HUES64 (cell line): ENCODE measurements around the gene SUCNR1.

ENCODE experiments used
- H3K27ac ChIP-seq: 2 replicates; pipeline ENCODE4 v1.7.0; 2013; ENCODE audit warnings: low read depth, low read length, inconsistent platforms
- H3K27me3 ChIP-seq: 2 replicates; pipeline ENCODE4 v1.6.1; 2013; ENCODE audit warnings: mild to moderate bottlenecking, low read length; ENCODE audit not compliant: insufficient read depth
- H3K36me3 ChIP-seq: 2 replicates; pipeline ENCODE4 v1.6.1; 2013; ENCODE audit warnings: mild to moderate bottlenecking, low read length; ENCODE audit not compliant: insufficient read depth
- H3K4me1 ChIP-seq: 2 replicates; pipeline ENCODE4 v1.6.1; 2013; ENCODE audit warnings: mild to moderate bottlenecking, low read length, moderate library complexity; ENCODE audit not compliant: insufficient read depth
- H3K4me3 ChIP-seq: 2 replicates; pipeline ENCODE4 v1.5.1; 2013; ENCODE audit warnings: mild to moderate bottlenecking, low read length, moderate library complexity
- H3K9ac ChIP-seq: 2 replicates; pipeline ENCODE4 v1.6.1; 2013; ENCODE audit warnings: mild to moderate bottlenecking, low read depth, low read length
- H3K9me3 ChIP-seq: 2 replicates; pipeline ENCODE4 v1.6.1; 2013; ENCODE audit warnings: low read depth, low read length; ENCODE audit not compliant: insufficient read depth
- WGBS: fragments of 150-250, 120-280 bp; methylation state at CpG from one replicate; pipeline ENCODE4 v1.1.7; 2013; ENCODE audit warnings: missing lambda C conversion rate; 5-methylcytosine and 5-hydroxymethylcytosine counted together

The SUCNR1 gene

GRCh38 chr3:151901644-151902285 lies 28.3 kb downstream of the SUCNR1 start:
- Histone ChIP-seq H3K4me3 (no peak overlapping the region), H3K36me3 (no peaks in the 10 kb centered on the region), H3K27ac (no peak overlapping the region), H3K9ac (no peak overlapping the region), H3K27me3 (no peaks in the 10 kb centered on the region), H3K4me1 (peaks cover 13% of the 10 kb centered on the region), H3K9me3 (no peaks in the 10 kb centered on the region)
- WGBS: 80% methylated on average over 2 of the region's 3 CpGs

GRCh38 chr3:151903501-151903991 lies 30.1 kb downstream of the SUCNR1 start:
- Histone ChIP-seq H3K27ac (no peak overlapping the region), H3K4me1 (peaks cover 12% of the 10 kb centered on the region), H3K9ac (no peak overlapping the region), H3K4me3 (no peak overlapping the region), H3K9me3 (no peaks in the 10 kb centered on the region), H3K27me3 (no peaks in the 10 kb centered on the region), H3K36me3 (no peaks in the 10 kb centered on the region)
- 87% methylated on average over 2 of the region's 2 CpGs for WGBS

DNA sequence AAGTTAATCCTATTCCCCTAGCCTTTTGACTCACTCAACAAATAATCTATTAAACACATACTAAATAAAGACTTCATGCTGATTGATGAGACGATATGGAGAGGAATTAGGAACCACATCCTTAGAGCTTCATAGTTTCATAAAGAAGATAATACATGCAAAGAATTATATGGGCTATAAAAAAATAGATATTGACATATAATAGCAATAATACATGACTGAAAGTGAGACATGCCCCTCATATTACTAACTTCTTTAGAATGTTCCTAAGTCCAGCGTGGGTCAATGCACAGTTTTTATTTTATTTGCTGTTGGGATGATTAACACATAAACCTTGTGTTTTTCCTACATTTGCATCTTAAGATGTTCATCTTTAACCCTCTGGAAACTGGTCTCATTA lies 32.2 kb downstream of the SUCNR1 start:
- H3K4me1 ChIP-seq: peaks cover 12% of the 10 kb centered on the region
- no peak overlapping the region for H3K4me3 ChIP-seq
- H3K9ac ChIP-seq: no peak overlapping the region
- WGBS: no CpG with 5 or more reads among the region's 2 CpGs
- no peak overlapping the region for H3K27ac ChIP-seq
- H3K27me3 ChIP-seq: no peaks in the 10 kb centered on the region
- no peaks in the 10 kb centered on the region for H3K36me3 ChIP-seq
- H3K9me3 ChIP-seq: no peaks in the 10 kb centered on the region

GRCh38 chr3:151906751-151907150 lies 33.3 kb downstream of the SUCNR1 start:
- H3K4me1 ChIP-seq: peaks cover 11% of the 10 kb centered on the region
- H3K9me3 ChIP-seq: no peaks in the 10 kb centered on the region
- no peak overlapping the region for H3K4me3 ChIP-seq
- H3K36me3 ChIP-seq: no peaks in the 10 kb centered on the region
- no peak overlapping the region for H3K27ac ChIP-seq
- WGBS: 95% methylated on average over 1 of the region's 2 CpGs
- no peak overlapping the region for H3K9ac ChIP-seq
- no peaks in the 10 kb centered on the region for H3K27me3 ChIP-seq

GRCh38 chr3:151908399-151908798 lies 35.0 kb downstream of the SUCNR1 start:
- H3K9ac ChIP-seq: no peak overlapping the region
- 97% methylated on average over 3 of the region's 3 CpGs for WGBS
- no peak overlapping the region for H3K4me3 ChIP-seq
- H3K27ac ChIP-seq: no peak overlapping the region
- peaks cover 9% of the 10 kb centered on the region; the same call in 1 of the 2 replicates for H3K4me1 ChIP-seq
- no peaks in the 10 kb centered on the region for H3K27me3 ChIP-seq
- no peaks in the 10 kb centered on the region for H3K36me3 ChIP-seq
- no peaks in the 10 kb centered on the region for H3K9me3 ChIP-seq

- Histone ChIP-seq H3K9ac (no peak overlapping the region), H3K4me1 (no peaks in the 10 kb centered on the region), H3K27ac (no peak overlapping the region), H3K36me3 (no peaks in the 10 kb centered on the region), H3K4me3 (no peak overlapping the region), H3K27me3 (no peaks in the 10 kb centered on the region), H3K9me3 (no peaks in the 10 kb centered on the region)
- WGBS: 0% methylated on average over 1 of the region's 1 CpG
These were observed 36.4 kb downstream of the SUCNR1 start for GRCh38 chr3:151909681-151910405.

DNA sequence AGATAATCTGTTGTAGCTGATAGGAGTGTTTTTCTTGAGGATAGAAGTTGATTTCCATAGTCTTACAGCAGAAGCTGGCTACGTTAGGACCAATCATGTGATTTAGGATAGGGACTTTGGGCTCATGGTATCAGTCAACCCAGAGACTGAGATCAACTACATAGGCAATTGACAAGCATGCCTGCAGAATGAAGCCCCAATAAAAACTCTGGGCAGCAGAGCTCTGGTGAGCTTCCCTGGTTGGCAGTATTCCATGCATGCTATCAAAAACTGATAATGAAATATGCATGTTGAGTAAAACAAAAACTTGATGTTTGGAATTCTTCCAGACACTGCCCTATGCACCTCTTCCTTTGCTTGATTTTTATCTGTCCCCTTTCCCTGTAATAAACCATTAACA lies 38.0 kb downstream of the SUCNR1 start:
- no peak overlapping the region for H3K4me3 ChIP-seq
- H3K4me1 ChIP-seq: no peaks in the 10 kb centered on the region
- 86% methylated on average over 1 of the region's 1 CpG for WGBS

DNA sequence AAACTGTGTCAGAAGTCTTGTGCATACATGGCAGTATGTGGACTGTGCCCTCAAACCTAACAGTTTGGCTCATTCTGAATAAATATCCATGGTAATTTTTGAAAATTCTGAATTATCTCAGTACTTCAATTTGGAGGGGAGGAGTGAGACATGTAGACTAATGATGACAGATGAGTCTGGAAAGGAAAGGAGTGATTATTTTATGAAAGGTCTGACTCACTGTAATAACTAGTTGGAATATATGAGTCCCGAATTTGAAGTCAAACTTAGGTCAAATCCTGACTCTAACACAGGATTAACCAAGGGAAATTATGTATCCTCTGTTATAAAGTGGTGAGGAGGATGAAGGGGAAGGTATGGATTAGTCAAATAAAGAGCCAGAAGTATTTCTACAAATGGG lies 38.6 kb downstream of the SUCNR1 start:
- H3K4me3 ChIP-seq: no peak overlapping the region
- H3K9me3 ChIP-seq: no peaks in the 10 kb centered on the region
- H3K36me3 ChIP-seq: no peaks in the 10 kb centered on the region
- H3K27me3 ChIP-seq: no peaks in the 10 kb centered on the region
- no peak overlapping the region for H3K27ac ChIP-seq
- no peaks in the 10 kb centered on the region for H3K4me1 ChIP-seq
- WGBS: 100% methylated on average over 1 of the region's 1 CpG
- H3K9ac ChIP-seq: no peak overlapping the region

More for the DNA sequence above, 38.0 kb downstream of the SUCNR1 start:
- no peaks in the 10 kb centered on the region for H3K9me3 ChIP-seq
- H3K27ac ChIP-seq: no peak overlapping the region
- no peak overlapping the region for H3K9ac ChIP-seq
- no peaks in the 10 kb centered on the region for H3K27me3 ChIP-seq
- H3K36me3 ChIP-seq: no peaks in the 10 kb centered on the region

DNA sequence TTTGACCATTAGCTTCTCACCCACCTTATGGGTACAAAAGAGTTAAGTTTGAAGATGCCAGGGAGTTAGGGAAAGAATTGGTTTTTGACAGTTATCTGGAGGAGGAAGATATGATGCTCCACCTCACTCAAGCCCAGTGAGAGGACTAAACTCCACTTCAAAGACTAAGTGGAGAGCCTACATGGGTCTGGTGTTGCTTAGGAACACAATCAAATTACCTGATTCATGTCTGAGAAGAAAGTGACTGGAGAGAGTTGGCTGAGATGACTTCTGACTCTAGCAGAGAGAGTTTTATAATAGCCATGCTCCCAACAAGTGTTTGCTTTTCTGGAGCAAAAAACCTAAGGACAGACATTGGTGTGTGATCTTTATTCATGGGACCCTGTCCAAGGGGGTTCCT lies 43.3 kb downstream of the SUCNR1 start:
- Histone ChIP-seq H3K27me3 (no peaks in the 10 kb centered on the region), H3K9me3 (no peaks in the 10 kb centered on the region), H3K4me1 (no peaks in the 10 kb centered on the region), H3K9ac (no peak overlapping the region), H3K36me3 (no peaks in the 10 kb centered on the region), H3K4me3 (no peak overlapping the region), H3K27ac (no peak overlapping the region)

DNA sequence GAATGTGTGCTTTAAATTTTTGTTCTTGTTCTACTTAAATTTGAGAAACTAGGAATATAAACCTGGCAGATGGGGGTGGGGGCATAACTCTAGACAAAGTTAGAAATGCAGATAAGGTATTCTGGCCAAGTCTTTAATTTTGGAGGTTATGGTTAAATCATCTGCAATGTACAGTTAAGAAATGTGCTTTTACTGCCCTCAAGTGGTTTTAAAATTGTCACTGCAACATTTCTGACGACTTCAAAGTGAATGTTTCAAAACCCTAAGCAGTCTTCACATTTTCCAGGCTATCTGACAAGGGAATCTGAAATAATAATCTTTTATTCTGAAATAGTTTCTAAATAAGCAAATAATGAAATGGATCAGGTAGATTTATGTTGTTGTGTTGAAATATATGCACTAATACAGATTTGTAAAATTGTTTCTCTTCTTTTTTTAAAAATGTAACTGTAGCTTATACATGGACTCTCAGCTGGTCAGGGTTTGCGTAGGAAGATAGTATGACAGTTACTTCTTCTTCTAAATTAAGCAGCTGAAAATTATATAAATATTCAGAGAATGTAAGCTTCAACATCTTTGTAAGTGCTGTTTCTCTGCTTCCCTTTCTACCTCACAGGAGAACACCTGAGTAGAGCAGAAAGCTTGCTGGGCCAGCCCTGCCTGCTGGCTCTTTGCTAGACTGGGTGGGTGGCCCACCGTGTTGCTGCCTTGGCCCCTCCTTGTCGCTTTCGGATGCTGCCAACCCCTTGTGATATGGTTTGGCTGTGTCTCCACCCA lies 45.0 kb downstream of the SUCNR1 start:
- 64% methylated on average over 4 of the region's 5 CpGs for WGBS

DNA sequence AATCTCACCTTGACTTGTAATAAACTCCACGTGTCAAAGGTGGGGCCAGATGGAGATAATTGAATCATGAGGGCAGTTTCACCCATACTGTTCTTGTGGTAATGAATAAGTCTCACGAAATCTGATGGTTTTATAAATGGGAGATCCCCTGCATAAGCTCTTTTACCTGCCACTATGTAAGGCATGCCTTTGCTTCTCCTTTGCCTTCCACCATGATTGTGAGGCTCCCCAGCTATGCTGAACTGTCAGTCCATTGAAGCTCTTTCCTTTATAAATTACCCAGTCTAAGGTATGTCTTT lies 45.5 kb downstream of the SUCNR1 start:
- Histone ChIP-seq H3K9ac (no peak overlapping the region), H3K9me3 (no peaks in the 10 kb centered on the region), H3K4me1 (no peaks in the 10 kb centered on the region), H3K27me3 (no peaks in the 10 kb centered on the region), H3K4me3 (no peak overlapping the region), H3K27ac (no peak overlapping the region), H3K36me3 (no peaks in the 10 kb centered on the region)
- WGBS: 87% methylated on average over 2 of the region's 2 CpGs

More for the DNA sequence above, 45.0 kb downstream of the SUCNR1 start:
- no peaks in the 10 kb centered on the region for H3K27me3 ChIP-seq
- no peak overlapping the region for H3K9ac ChIP-seq
- H3K9me3 ChIP-seq: no peaks in the 10 kb centered on the region
- no peak overlapping the region for H3K27ac ChIP-seq
- no peak overlapping the region for H3K4me3 ChIP-seq
- H3K4me1 ChIP-seq: no peaks in the 10 kb centered on the region
- no peaks in the 10 kb centered on the region for H3K36me3 ChIP-seq
